ENCODE data around the gene GABRD. TPM values are rescaled to one million over a fixed set of nuclear protein-coding genes. Genes with fewer than 3 reads are reported as not detected.

GABRD gene
- total and polyA plus RNA-seq, 7 donors, result 0.05 to 0.66 (median 0.35) TPM; not detected in 3

DNA sequence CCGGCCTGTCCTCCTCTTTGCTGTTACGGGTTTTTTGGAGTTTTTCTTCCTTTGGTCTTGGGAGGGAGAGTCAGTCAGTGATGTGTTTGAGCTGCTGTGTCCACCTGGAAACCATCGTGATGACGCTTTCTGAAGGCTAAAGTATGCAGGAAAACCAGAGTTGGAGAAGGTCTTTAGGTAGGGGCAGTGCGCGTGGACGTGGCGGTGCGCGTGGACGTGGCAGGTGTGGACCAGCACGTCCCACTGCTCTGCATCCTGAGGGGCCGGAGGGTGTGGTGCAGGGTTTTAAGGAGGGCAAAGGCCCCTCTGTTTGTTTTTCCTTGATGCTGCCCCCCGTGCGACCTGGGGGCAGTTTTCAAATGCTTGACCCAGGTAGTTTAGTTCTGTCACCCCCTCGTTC lies 61.0 kb downstream of the GABRD start:
- Histone ChIP-seq H3K36me3 (ENCODE audit: insufficient read depth in 1 of 2, low read depth in 1 of 2) (no peaks in the 10 kb centered on the region), H3K9me3 (peaks cover 17% of the 10 kb centered on the region), H3K4me3 (no peak overlapping the region), H3K27me3 (ENCODE audit: insufficient read depth in 3 of 3, low read length in 2 of 3) (peaks cover 0 to 22% (median 7%) of the 10 kb centered on the region in 3 donors), H3K27ac (no peak overlapping the region), H3K4me1 (no peaks in the 10 kb centered on the region)
- intact Hi-C loops (cut with DNase I), result no loop called here
- TF ChIP-seq, protein P1, sequence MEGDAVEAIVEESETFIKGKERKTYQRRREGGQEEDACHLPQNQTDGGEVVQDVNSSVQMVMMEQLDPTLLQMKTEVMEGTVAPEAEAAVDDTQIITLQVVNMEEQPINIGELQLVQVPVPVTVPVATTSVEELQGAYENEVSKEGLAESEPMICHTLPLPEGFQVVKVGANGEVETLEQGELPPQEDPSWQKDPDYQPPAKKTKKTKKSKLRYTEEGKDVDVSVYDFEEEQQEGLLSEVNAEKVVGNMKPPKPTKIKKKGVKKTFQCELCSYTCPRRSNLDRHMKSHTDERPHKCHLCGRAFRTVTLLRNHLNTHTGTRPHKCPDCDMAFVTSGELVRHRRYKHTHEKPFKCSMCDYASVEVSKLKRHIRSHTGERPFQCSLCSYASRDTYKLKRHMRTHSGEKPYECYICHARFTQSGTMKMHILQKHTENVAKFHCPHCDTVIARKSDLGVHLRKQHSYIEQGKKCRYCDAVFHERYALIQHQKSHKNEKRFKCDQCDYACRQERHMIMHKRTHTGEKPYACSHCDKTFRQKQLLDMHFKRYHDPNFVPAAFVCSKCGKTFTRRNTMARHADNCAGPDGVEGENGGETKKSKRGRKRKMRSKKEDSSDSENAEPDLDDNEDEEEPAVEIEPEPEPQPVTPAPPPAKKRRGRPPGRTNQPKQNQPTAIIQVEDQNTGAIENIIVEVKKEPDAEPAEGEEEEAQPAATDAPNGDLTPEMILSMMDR (IDR thresholded peaks at IDR 0.05), result no peak
- 88 to 94% (median 90%) methylated on average over 16 of the region's 16 CpGs for WGBS, 3 donors
- DNase-seq, result no peak
- ATAC-seq, result no peak

Other genes starting within 250 kb of the GABRD start
- 10 to 100 TPM; 19.1 to 37.7 (median 28.7) TPM for gene NADK, start 240.9 kb upstream of the GABRD start, total RNA-seq
- 10 to 100 TPM; 14.5 to 25.1 (median 22.5) TPM for gene NADK, start 240.9 kb upstream of the GABRD start, polyA plus RNA-seq
- 10 to 100 TPM; 68.0 to 90.3 (median 75.9) TPM for gene GNB1, start 128.3 kb upstream of the GABRD start, total RNA-seq
- gene GNB1, start 128.3 kb upstream of the GABRD start, polyA plus RNA-seq, result 100 to 1,000 TPM in 1 of 3 donors, 10 to 100 TPM in 2; 32.3 to 100 (median 58.4) TPM
- gene CALML6, start 104.1 kb upstream of the GABRD start, total RNA-seq, result 10 to 100 TPM in 2 of 4 donors, 1 to 10 TPM in 2; 4.2 to 54.5 (median 16.0) TPM
- 10 to 100 TPM in 2 of 3 donors, 1 to 10 TPM in 1; 9.7 to 75.4 (median 49.8) TPM for gene CALML6, start 104.1 kb upstream of the GABRD start, polyA plus RNA-seq
- 100 to 1,000 TPM in 1 of 4 donors, 10 to 100 TPM in 3; 37.2 to 107 (median 53.4) TPM for gene TMEM52, start 100.1 kb upstream of the GABRD start, total RNA-seq
- gene TMEM52, start 100.1 kb upstream of the GABRD start, polyA plus RNA-seq, result 100 to 1,000 TPM in 2 of 3 donors, 10 to 100 TPM in 1; 42.0 to 137 (median 114) TPM
- gene CFAP74, start 15.6 kb upstream of the GABRD start, total RNA-seq, result not detected
- under 1 TPM in 2 of 3 donors, not detected in 1; 0.01 to 0.05 TPM for gene CFAP74, start 15.6 kb upstream of the GABRD start, polyA plus RNA-seq
- 1 to 10 TPM in 1 of 4 donors, under 1 TPM in 2, not detected in 1; 0.44 to 2.3 (median 0.53) TPM for gene PRKCZ, start 31.1 kb downstream of the GABRD start, total RNA-seq
- gene PRKCZ, start 31.1 kb downstream of the GABRD start, polyA plus RNA-seq, result under 1 TPM; 0.07 to 0.40 (median 0.17) TPM
- 10 to 100 TPM; 17.8 to 26.3 (median 19.4) TPM for gene FAAP20, start 175.4 kb downstream of the GABRD start, total RNA-seq
- 10 to 100 TPM; 22.1 to 48.1 (median 28.2) TPM for gene FAAP20, start 175.4 kb downstream of the GABRD start, polyA plus RNA-seq
- 10 to 100 TPM; 21.4 to 32.1 (median 30.3) TPM for gene SKI, start 209.0 kb downstream of the GABRD start, total RNA-seq
- gene SKI, start 209.0 kb downstream of the GABRD start, polyA plus RNA-seq, result 10 to 100 TPM in 2 of 3 donors, 1 to 10 TPM in 1; 7.7 to 20.9 (median 18.3) TPM